NCI-H1092 (cell line): Measurements from ENCODE around the gene FBXL15.
"Not testable (repeated sequence)": the region's sequence is repeated elsewhere in the genome, so short reads cannot be mapped to it uniquely, and the experiment has no call there.

Experiments used
- DNase-seq: peaks from one replicate; lab custom pipeline; 2025; lab: John Stamatoyannopoulos, UW

FBXL15 gene

DNA sequence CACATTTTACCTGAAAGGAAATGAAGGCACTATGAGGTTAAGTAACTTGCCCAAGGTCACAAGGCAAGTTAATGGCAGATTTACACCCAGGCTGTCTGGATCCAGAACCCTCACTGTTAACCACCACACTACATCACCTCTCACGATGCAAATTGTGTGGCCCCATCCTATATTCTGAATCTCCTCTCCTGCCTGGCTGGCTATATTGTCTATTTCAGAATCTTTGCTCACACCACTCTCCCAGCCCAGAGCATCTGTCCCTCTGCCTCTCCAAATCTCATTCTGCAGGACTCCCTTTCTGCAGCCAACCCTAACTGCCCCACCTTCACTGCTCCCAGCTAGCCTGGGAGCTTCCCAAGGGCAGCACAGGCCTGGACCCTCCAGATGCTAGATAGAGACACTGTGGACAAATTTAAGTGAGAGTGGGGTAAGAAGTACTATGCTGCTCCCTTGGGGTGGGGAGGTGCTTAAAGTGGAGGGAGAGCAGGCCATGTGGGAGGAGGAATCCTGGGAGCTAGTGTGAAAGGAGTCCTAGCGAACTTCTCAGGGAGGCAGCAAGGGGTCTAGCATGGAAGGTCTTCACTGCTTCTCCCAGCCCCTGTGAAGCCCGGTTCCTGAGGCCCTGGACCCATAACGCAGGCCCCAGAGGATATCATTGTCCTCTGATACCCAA lies 11.0 kb downstream of the FBXL15 start:
- no peak for DNase-seq

GRCh38 chr10:102432162-102432950 lies 11.7 kb downstream of the FBXL15 start, which contains the start of gene CUEDC2:
CUEDC2 (minus strand) TSS chr10:102432574; CDS start chr10:102425188, 7,386 bp downstream.
- peak; percentile 88 for DNase-seq

DNA sequence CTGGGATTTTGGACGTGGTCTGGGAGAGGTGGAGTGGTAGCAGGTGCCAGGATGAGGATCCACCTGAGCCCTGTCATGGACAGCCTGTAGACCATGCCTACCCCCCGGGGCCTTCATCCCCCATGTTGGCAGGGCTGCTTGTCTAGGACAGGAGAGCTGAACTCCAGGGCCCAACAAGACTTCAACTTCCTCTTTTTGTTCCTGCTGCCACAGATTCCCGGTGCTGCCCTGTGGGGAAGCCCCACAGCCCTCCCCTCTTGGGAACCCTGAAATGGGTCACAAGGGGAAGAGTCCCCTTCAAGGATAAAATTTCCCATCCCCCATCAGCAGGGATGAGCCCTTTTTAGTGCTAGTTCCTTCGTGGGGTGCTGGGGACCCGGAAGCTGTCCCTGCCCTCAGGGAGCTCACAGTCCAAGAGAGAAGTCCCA lies 13.0 kb downstream of the FBXL15 start:
- no peak for DNase-seq

GRCh38 chr10:102434394-102435132 lies 13.9 kb downstream of the FBXL15 start:
- DNase-seq: no peak

DNA sequence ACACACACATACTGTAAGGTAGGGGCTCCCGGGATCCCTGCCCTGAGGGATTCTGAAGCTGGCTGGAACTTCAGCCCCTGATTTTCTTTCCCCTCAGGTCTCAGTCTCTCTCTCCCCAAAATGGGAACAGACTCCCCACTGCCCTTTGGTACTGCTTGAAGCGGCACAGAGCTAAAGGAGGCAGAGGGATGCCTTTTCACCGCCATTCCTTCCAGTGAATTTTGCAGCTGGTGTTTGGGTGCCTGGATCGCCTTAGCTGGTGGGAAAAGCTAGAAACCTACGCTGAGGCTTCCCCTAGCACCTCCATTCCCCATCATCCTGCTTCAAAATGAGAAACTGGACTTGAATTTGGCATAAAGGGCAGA lies 14.5 kb downstream of the FBXL15 start:
- no peak for DNase-seq

DNA sequence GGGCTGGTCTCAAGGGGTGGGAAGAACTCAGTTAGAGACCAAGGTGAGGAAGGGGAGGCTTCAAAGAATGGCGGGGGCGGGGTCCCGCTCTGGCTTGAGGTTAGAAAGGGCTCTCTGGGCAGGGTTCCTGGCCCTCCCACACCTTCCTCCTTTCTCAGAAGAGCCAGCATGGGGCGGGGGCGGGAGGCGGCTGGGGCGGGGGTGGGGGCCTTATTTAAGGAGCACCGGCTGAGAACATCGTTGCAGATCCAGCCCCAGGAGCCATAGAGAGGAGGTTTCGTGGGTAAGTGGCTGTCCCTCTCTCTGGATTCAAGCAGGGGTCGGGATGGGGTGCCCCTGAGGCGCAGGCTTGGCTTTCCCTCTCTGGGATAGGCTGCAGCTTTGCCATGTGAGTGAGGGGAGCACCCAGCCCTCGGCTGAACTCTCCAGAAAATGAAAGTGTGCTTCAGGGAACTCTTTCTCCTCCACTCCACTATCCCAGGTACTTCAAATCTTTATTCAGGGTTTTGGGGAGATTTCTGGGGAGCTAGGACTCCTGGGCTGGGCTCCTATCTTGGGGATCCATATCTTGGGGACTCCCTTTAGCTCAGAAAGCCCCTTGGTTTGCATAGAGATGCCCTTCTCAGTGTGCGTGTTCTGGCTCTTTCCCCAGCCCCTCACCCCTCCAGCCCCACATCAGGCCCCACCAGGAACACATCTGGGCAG lies 15.0 kb downstream of the FBXL15 start:
- DNase-seq: no peak

GRCh38 chr10:102436312-102436711 lies 15.7 kb downstream of the FBXL15 start:
- DNase-seq: no peak

DNA sequence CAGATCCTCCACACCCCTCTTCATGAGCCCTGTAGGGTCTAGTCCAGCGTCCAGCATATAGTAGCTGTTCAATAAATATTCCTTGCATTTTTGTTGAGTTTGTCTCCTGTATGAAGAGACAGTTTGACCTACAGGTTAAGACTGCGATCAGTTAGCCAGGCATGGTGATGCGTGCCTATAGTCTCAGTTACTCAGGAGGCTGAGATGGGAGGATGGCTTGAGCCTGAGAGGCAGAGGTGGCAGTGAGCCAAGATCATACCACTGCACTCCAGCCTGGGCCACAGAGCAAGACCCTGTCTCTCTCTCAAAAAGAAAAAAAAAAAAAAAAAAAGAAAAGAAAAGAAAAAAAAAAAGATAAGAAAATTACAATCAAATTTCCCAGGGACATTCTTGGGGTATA lies 16.9 kb downstream of the FBXL15 start:
- no peak for DNase-seq

DNA sequence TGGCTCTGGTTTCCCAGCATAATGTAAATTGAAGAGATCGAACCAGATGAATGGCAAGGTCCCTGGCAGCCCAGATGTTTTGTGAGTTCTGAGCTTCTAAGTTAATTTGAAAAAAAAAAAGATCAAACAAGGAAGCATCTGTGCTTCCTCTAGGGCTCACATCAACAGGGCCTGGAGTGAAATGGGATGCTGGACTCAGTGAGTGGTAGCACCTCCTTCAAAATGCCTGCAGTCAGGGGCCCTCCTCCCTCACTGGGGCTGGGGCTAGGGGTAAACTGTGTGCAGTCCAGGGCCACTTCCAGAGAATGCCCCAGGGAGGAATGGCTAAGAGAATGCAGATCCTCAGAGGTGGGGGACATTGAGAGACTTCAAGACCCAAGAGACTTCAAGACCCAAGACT lies 17.7 kb downstream of the FBXL15 start:
- DNase-seq: no peak

DNA sequence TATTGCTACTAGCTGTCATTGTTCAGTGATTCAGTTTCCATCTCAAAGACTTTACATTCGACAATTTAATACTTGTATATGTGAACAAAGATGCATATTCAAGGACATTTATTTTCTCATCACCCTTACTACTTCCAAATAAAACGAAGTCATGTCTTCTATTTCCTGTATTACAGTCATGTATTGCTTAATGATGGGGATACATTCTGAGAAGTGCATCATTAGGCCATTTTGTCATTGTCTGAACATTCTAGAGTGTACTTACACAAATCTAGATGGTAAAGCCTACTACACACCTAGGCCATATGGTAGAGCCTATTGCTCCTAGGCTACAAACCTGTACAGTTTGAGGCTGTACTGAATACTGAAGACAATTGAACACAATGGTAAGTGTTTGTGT lies 24.2 kb downstream of the FBXL15 start:
- DNase-seq: no peak

- peak; percentile 54 for DNase-seq
Measured at GRCh38 chr10:102449321-102450123, 28.9 kb downstream of the FBXL15 start.

DNA sequence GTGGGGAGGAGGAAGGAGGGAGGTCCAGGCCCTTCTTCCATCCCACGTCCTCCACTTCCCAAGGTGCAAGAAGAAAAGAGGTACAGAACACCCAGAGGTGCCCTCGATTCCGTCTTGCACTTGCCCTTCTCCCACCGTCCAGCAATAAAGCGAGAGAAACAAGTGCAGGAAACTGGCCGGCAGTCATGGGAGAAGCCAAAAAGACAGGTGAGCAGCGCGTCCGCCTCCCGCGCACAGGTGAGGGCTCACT lies 29.4 kb downstream of the FBXL15 start:
- DNase-seq: no peak

DNA sequence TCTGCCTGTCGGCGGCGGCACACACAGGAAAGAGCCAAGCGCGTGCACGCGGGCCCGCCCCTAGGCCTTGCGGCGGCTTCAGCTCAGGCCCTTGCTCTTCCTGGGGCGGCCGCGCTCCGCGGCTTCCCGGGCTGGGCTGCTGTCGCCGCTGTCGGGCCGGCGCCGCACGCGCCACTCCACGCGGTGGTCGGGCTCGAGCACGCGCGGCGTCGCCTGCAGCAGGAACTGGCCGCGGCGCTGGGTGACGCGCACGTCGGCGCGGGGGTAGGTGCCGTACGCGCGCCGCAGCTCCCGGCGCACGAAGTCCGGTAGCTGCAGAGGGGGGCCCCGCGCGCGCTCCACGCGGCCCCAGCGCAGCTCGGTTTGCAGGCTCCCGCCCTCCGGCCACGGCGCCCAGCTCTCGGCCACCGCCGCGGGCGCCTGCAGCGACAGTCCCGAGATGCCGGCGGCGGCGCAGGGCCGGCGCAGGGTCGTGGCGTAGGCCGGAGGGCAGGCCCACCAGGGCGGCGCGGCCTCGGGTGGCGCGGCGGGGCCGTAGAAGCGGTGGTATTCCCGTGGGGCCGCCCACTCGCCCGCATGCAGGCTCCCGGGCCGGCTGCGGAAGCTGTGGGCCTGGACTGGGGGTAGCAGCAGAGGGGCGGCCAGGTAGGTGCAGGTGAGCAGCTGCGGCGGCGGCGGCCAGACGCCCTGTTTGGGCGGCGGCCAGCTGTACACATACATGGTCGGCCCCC lies 29.9 kb downstream of the FBXL15 start:
- peak; percentile 60 for DNase-seq

GRCh38 chr10:102451105-102451969 lies 30.7 kb downstream of the FBXL15 start, which contains the start of gene C10orf95:
C10orf95 (minus strand) TSS chr10:102451543; CDS start chr10:102451093, 450 bp downstream.
- DNase-seq: no peak

DNA sequence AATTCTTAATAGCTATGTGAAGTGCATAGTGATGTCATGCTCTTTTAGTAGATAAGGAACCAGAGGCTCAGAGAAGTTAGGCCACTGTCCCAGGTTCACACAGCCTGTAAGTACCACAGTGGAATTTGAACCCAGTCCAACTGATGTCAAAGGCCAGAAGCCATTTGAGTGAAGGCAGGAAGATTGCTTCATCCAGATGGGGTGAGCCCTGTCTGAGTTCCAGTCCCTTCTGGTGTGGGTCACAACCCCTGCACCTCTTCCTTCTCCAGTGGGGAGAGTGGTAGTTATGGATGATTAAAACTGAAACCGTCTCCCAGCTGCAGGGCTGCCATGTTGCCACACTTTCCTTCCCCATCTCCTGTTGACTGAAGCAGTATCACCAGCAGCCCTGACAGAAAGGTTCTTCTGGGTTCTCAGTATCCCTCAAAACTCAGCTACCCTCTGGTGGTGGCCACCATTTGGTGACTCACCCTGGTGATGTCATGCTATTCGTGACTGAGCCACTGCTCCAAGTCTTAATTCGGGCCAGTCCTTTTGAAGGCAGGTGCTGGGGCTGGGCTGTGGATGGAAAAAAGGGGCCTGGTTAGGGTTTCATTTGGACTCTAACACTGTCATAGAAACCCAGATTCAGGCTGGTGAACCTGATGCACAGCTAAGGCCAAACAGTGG lies 32.2 kb downstream of the FBXL15 start:
- DNase-seq: no peak

GRCh38 chr10:102453502-102453901 lies 32.9 kb downstream of the FBXL15 start:
- no peak for DNase-seq

DNA sequence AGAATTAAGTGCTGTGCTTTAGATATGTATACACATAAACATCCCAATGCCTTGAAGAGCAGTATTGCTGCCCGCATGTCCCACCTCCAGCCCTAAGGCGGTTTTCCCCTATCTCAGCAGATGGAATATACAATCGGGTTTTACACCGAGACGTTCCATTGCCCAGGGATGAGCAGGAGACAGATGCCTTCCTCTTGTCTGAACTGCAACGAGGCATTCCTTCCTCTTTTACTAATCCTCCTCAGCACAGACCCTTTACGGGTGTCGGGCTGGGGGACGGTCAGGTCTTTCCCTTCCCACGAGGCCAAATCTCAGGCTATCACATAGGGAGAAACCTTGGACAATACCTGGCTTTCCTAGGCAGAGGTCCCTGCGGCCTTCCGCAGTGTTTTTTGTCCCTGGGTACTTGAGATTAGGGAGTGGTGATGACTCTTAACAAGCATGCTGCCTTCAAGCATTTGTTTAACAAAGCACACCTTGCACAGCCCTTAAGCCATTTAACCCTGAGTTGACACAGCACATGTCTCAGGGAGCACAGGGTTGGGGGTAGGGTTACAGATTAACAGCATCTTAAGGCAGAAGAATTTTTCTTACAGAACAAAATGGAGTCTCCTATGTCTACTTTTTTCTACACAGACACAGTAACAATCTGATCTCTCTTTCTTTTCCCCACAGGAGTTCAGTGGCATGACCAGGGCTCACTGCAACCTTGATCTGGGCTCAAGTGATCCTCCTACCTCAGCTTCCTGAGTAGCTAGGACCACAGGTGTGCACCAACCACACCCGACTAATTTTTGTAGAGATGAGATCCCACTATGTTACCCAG lies 34.2 kb downstream of the FBXL15 start:
- DNase-seq: not testable (repeated sequence)

DNA sequence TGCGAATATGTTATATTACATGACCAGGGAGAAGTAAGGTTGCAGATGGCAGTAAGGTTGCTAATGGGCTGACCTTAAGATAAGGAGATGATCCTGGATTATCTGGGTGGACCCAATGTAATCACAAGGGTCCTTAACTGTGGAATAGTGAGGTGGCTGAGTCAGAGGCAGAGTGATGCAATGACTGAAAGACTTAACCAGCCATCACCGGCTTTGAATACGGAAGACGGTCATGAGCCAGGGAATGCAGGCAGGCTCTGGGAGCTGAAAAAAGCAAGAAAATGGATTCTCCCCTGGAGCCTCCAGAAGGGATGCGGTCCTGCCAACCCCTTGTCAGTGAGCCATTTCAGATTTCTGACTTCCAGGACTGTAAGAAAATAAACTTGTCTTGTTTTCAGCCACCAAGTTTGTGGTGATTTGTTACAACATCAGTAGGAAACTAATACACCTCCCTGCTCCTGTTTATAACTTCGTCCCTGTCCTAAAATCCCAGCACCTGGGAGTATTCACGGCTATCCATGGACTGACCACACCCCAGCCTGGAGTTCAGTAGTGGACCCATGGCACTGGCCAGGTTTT lies 35.3 kb downstream of the FBXL15 start:
- no peak for DNase-seq
